ENCODE measurements around the gene HBZ. TPM values are rescaled to one million over a fixed set of nuclear protein-coding genes. Genes with fewer than 3 reads are reported as not detected.
"Not testable (repeated sequence)": the region's sequence is repeated elsewhere in the genome, so short reads cannot be mapped to it uniquely, and the experiment has no call there.

Gene HBZ
- total RNA-seq, 2 donors from 2014 or later = 0.32 TPM; not detected in 1

DNA sequence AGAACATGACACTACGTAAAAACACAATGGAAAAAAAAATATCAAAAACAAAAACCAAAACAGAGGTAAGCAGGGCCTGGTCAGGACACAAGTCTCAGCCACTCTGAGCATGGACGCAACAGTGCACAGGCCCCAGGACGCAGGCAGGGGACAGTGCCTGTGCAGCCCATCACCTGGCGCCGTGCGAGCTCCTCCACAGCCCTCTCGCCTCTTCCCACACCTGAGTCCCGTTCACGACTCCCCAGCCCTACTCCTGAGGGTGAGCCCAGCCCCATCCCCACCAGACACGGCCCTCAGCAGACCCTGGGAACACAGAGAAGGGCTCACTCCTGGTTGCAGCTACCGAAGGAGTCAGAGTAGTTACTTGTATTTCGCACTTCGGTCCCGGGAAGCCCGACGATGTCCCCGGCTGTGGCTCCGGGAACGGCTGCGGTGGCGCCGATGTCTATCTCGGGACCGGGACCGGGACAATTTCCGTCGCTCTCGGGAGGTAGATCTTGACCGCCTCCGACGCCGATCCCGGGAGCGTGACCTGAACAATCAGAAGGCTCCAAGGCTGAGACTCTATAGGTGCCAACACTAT is 37.3 kb downstream of the HBZ start:
- DNase-seq (no peak), ATAC-seq (no peak)
- intact Hi-C loops (cut with DNase I) = no loop called here

DNA sequence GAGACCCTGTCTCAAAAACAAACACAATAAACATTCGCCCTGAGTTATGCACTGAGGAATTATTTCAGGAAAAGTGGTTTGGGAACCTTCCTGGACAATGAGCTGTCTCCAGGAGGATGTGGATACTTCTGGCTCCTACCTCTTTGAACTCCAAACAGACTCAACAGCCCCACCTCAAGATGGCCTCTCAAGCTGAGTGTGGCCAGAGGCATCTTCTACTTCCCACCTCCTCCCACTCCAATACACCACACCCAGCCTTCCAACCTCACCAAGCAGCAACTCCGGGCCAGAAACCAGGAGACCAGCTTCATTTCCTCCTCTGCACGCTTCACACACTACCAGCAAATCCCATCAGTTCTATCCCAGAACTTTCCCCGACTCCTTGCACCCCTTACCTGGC is 39.4 kb downstream of the HBZ start:
- ATAC-seq (no peak), DNase-seq (no peak)
- intact Hi-C loops (cut with DNase I) = no loop called here

DNA sequence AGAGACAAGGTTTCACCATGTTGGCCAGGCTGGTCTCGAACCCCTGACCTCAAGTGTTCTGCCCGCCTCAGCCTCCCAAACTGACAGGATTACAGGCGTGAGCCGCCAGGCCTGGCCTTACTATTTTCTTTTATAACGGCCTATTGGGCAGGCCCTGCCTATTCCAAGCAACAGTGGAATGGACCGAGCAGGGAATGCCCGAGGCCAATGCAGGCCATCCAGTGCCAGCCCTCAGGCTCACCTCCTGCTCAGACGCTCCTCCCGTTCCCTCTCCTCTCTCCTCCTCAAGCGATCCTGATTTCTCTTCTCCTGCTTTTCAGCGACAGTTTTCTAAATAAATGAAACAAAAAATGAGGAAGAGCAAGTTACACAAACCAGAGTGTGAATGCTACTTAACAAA is 40.2 kb downstream of the HBZ start:
- ATAC-seq (no peak), DNase-seq (no peak)
- intact Hi-C loops (cut with DNase I) = no loop called here

DNA sequence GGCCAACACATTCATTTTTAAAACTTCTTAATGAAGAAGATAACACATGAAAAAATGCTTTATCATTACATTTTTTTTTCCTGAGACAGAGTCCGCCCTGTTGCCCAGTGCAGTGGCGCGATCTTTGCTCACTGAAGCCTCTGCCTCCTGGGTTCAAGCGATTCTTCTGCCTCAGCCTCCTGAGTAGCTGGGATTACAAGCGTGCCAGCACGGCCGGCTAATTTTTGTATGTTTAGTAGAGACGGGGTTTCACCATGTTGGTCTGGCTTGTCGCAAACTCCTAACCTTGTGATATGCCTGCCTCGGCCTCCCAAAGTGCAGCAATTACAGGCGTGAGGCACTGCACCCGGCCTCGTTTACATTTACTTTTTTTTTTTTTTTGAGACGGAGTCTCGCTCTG is 41.0 kb downstream of the HBZ start:
- DNase-seq = no peak
- intact Hi-C loops (cut with DNase I) = no loop called here
- ATAC-seq = no peak

DNA sequence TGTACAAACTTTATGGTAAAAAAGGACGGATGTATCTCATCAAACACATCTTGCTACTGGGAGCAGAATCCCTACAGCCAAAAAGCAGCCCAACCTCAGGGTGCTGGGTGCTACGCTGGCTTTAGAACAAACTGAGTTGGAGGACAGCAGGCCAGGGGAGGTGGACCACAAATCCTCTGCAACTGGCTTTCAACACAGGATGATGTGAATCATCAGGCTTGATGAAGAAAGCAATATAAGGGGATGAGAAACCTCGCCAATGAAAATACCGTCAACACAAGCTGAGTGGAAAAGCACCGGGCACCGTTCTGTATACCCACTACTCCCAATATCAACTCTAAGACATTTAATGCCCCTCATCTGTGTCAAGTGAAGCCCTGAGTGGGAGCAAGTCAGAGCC is 42.1 kb downstream of the HBZ start:
- ATAC-seq (no peak), DNase-seq (no peak)
- intact Hi-C loops (cut with DNase I) = no loop called here

DNA sequence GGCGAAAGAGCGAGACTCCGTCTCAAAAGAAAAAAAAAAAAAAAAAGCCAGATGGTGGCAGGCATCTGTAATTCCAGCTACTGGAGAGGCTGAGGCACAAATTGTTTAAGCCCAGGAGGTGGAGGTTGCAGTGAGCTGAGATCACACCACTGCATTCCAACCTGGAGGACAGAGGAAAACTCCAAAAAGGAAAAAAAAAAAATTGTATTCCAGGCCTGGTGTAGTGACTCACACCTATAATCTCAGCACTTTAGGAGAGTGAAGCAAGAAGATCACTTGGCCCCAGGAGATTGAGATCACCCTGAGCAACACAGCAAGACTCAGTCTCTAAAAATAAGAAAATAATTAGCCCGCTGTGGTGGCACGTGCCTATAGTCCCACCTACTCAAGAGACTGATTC is 47.9 kb downstream of the HBZ start:
- intact Hi-C loops (cut with DNase I) = no loop called here
- ATAC-seq (peak in 1 of 2 donors; percentile 61), DNase-seq (no peak)

DNA sequence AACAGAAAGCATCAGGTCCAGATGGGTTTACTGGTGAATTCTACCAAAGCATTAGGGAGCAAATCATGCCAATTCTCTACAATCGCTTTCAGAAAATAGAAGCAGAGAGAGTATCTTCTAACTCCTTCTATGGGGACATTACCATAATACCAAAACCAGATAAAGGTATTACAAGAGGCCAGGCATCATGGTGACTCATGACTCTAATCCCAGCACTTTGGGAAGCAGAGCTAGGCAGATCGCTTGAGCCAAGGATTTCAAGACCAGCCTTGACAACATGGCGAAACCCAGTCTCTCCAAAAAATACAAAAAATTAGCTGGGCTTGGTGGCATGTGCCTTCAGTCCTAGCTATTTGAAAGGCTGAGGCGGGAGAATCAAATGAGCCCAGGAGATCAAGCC is 50.8 kb downstream of the HBZ start:
- ATAC-seq (peak in 1 of 2 donors; percentile 49), DNase-seq (no peak)
- intact Hi-C loops (cut with DNase I) = no loop called here

DNA sequence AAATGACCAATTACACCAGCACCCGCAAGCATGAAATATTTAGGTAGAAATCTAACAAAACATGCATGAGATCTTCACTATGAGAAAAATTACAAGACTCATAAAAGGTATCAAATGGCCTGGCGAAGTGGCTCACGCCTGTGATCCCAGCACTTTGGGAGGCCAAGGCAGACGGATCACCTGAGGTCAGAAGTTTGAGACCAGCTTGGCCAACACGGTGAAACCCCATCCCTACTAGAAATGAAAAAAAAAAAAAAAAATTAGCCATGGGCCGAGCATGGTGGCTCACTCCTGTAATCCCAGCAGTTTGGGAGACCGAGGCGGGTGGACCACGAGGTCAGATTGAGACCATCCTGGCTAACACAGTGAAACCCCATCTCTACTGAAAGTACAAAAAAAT is 51.6 kb downstream of the HBZ start:
- intact Hi-C loops (cut with DNase I); DNase-seq; ATAC-seq: not testable (repeated sequence)

Other genes with a start within 250 kb of the HBZ start
- gene POLR3K, start 99.0 kb upstream of the HBZ start, total RNA-seq = 10 to 100 TPM; 11.4 to 11.7 TPM
- gene SNRNP25, start 98.8 kb upstream of the HBZ start, total RNA-seq = 10 to 100 TPM; 54.7 to 56.9 TPM
- gene RHBDF1, start 80.0 kb upstream of the HBZ start, total RNA-seq = 10 to 100 TPM; 15.5 to 22.1 TPM
- 10 to 100 TPM; 29.9 to 40.2 TPM for gene MPG, start 74.4 kb upstream of the HBZ start, total RNA-seq
- gene NPRL3, start 14.0 kb upstream of the HBZ start, total RNA-seq = 10 to 100 TPM; 18.3 to 18.7 TPM
- gene HBM, start 13.3 kb downstream of the HBZ start, total RNA-seq = not detected
- 100 to 1,000 TPM in 1 of 2 donors, 10 to 100 TPM in 1; 50.7 to 136 TPM for gene HBA2, start 20.2 kb downstream of the HBZ start, total RNA-seq
- gene HBA1, start 24.0 kb downstream of the HBZ start, total RNA-seq = 100 to 1,000 TPM in 1 of 2 donors, 10 to 100 TPM in 1; 62.0 to 232 TPM
- not detected for gene HBQ1, start 27.8 kb downstream of the HBZ start, total RNA-seq
- 10 to 100 TPM; 28.2 to 32.9 TPM for gene LUC7L, start 76.8 kb downstream of the HBZ start, total RNA-seq
- 100 to 1,000 TPM; 119 to 160 TPM for gene FAM234A, start 82.2 kb downstream of the HBZ start, total RNA-seq
- gene RGS11, start 123.3 kb downstream of the HBZ start, total RNA-seq = 10 to 100 TPM; 14.8 to 15.3 TPM
- gene ARHGDIG, start 127.9 kb downstream of the HBZ start, total RNA-seq = 1 to 10 TPM; 4.9 to 5.1 TPM
- gene PDIA2, start 130.5 kb downstream of the HBZ start, total RNA-seq = 1 to 10 TPM; 2.4 to 3.6 TPM
- 10 to 100 TPM; 10.9 to 12.3 TPM for gene AXIN1, start 200.1 kb downstream of the HBZ start, total RNA-seq
- 10 to 100 TPM; 63.2 to 63.4 TPM for gene MRPL28, start 217.9 kb downstream of the HBZ start, total RNA-seq
- gene PGAP6, start 229.3 kb downstream of the HBZ start, total RNA-seq = 10 to 100 TPM; 27.3 to 33.5 TPM
- 10 to 100 TPM; 45.3 to 71.1 TPM for gene NME4, start 244.6 kb downstream of the HBZ start, total RNA-seq
- 10 to 100 TPM in 1 of 2 donors, 1 to 10 TPM in 1; 8.9 to 15.9 TPM for gene DECR2, start 249.2 kb downstream of the HBZ start, total RNA-seq